HCT116 (cell line): ENCODE results near the gene ANGPTL4.

Source experiments
- ATF3 ChIP-seq: IDR thresholded peaks from 2 replicates; pipeline ENCODE4 v1.6.1; 2012
- CTCF ChIP-seq, 3 experiments: fragments of 200-600 bp in 1 of 3; sonication (generic) in 1 of 3; IDR thresholded peaks in 2 of 3; conservative IDR thresholded peaks in 1 of 3; 2 replicates each; pipeline ENCODE4 v1.5.1; 2012 to 2017; ENCODE audit warnings: low read depth in 2 of 3, low read length in 2 of 3, antibody characterized with exemption in 1 of 3, borderline replicate concordance in 1 of 3, control low read depth in 1 of 3, mild to moderate bottlenecking in 1 of 3, mixed read lengths in 1 of 3, mixed run types in 1 of 3, moderate library complexity in 1 of 3; ENCODE audit not compliant: insufficient read depth in 1 of 3
- EGR1 ChIP-seq: IDR thresholded peaks from 2 replicates; pipeline ENCODE4 v1.6.1; 2012; ENCODE audit warnings: low read depth
- ELF1 ChIP-seq: IDR thresholded peaks from 2 replicates; pipeline ENCODE4 v1.6.1; 2012; ENCODE audit warnings: low read depth, borderline replicate concordance
- EZH2 ChIP-seq: fragments of 200-600 bp; sonication (generic); IDR thresholded peaks from 2 replicates; pipeline ENCODE4 v1.6.1; 2017; ENCODE audit warnings: antibody characterized with exemption, mixed run types
- JUND ChIP-seq: IDR thresholded peaks from 2 replicates; pipeline ENCODE4 v1.6.1; 2012
- POLR2A ChIP-seq: IDR thresholded peaks from 2 replicates; pipeline ENCODE4 v1.7.0; 2011; ENCODE audit warnings: borderline replicate concordance; ENCODE audit not compliant: insufficient read depth, insufficient read length; ENCODE audit errors: extremely low read depth
- RAD21 ChIP-seq: IDR thresholded peaks from 2 replicates; pipeline ENCODE4 v1.6.1; 2012; ENCODE audit warnings: low read depth, mild to moderate bottlenecking
- SP1 ChIP-seq: IDR thresholded peaks from 2 replicates; pipeline ENCODE4 v1.6.1; 2012; ENCODE audit warnings: low read depth
- YY1 ChIP-seq: IDR thresholded peaks from 2 replicates; pipeline ENCODE4 v1.6.1; 2011; ENCODE audit warnings: low read length, low read depth, moderate library complexity, mild to moderate bottlenecking; ENCODE audit not compliant: insufficient replicate concordance; ENCODE audit errors: extremely low read depth
- ZBTB33 ChIP-seq: IDR thresholded peaks from 2 replicates; pipeline ENCODE4 v1.6.1; 2011; ENCODE audit warnings: mild to moderate bottlenecking, low read length, moderate library complexity; ENCODE audit not compliant: insufficient replicate concordance; ENCODE audit errors: extremely low read depth
- ZFX ChIP-seq: fragments of 450-650 bp; IDR thresholded peaks from 2 replicates; pipeline ENCODE4 v1.6.1; 2017
- TF ChIP-seq, protein P1 (sequence below): IDR thresholded peaks from 2 replicates; pipeline ENCODE4 v1.6.1; 2012; ENCODE audit warnings: low read depth
- TF ChIP-seq, protein P2 (sequence below): IDR thresholded peaks from 2 replicates; pipeline ENCODE4 v1.6.1; 2012

GRCh38 chr19:8397746-8398310, 33.9 kb downstream of the ANGPTL4 start:
- no peak for TF ChIP-seq EGR1
- no peak for TF ChIP-seq RAD21
- no peak for TF ChIP-seq CTCF (IDR thresholded peaks at IDR 0.05 in 2 of 3, conservative IDR thresholded peaks at IDR 0.05 in 1 of 3; ENCODE audit: borderline replicate concordance in 1 of 3, insufficient read depth in 1 of 3, low read depth in 2 of 3, low read length in 2 of 3)
- no peak for TF ChIP-seq ZBTB33
- no peak for TF ChIP-seq JUND
- TF ChIP-seq SP1, result no peak
- TF ChIP-seq, protein P1, sequence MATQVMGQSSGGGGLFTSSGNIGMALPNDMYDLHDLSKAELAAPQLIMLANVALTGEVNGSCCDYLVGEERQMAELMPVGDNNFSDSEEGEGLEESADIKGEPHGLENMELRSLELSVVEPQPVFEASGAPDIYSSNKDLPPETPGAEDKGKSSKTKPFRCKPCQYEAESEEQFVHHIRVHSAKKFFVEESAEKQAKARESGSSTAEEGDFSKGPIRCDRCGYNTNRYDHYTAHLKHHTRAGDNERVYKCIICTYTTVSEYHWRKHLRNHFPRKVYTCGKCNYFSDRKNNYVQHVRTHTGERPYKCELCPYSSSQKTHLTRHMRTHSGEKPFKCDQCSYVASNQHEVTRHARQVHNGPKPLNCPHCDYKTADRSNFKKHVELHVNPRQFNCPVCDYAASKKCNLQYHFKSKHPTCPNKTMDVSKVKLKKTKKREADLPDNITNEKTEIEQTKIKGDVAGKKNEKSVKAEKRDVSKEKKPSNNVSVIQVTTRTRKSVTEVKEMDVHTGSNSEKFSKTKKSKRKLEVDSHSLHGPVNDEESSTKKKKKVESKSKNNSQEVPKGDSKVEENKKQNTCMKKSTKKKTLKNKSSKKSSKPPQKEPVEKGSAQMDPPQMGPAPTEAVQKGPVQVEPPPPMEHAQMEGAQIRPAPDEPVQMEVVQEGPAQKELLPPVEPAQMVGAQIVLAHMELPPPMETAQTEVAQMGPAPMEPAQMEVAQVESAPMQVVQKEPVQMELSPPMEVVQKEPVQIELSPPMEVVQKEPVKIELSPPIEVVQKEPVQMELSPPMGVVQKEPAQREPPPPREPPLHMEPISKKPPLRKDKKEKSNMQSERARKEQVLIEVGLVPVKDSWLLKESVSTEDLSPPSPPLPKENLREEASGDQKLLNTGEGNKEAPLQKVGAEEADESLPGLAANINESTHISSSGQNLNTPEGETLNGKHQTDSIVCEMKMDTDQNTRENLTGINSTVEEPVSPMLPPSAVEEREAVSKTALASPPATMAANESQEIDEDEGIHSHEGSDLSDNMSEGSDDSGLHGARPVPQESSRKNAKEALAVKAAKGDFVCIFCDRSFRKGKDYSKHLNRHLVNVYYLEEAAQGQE, result no peak
- TF ChIP-seq POLR2A, result no peak
- no peak for TF ChIP-seq ELF1
- TF ChIP-seq, protein P2, sequence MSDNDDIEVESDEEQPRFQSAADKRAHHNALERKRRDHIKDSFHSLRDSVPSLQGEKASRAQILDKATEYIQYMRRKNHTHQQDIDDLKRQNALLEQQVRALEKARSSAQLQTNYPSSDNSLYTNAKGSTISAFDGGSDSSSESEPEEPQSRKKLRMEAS, result no peak
- no peak for TF ChIP-seq YY1
- no peak for TF ChIP-seq EZH2
- no peak for TF ChIP-seq ATF3
- no peak for TF ChIP-seq ZFX
